A673 (cell line): ENCODE results near the gene PTGFRN. TPM values are rescaled to one million over a fixed set of nuclear protein-coding genes. Genes with fewer than 3 reads are reported as not detected.

Source experiments
- BruUV-seq: library from RNA; stranded (reverse); fragments of 400-500 nt; replicated peaks from 2 replicates; lab custom pipeline; 2021; lab: Mats Ljungman, UMichigan
- CTCF ChIA-PET: fragments of 300-600 bp; sonication (Branson Sonifier 250); formaldehyde crosslinking; loops from one replicate; lab custom pipeline; 2022; ENCODE audit warnings: antibody characterized with exemption; lab: Charles Lee
- POLR2A ChIA-PET: fragments of 300-600 bp; sonication (Branson Sonifier 250); formaldehyde crosslinking; loops from one replicate; lab custom pipeline; 2022; ENCODE audit warnings: antibody characterized with exemption; ENCODE audit not compliant: low non-redundant PET; lab: Charles Lee
- DNase-seq: peaks from one replicate; pipeline ENCODE4 v3.0.0-alpha.2; 2015; ENCODE audit warnings: low spot score
- H3K27ac ChIP-seq: fragments of 200-600 bp; sonication (generic); 2 replicates; pipeline ENCODE4 v1.5.1; 2016; ENCODE audit warnings: mixed run types, low read depth, mild to moderate bottlenecking, mixed read lengths, antibody characterized with exemption, low read length; ENCODE audit not compliant: poor library complexity, severe bottlenecking
- H3K27me3 ChIP-seq: fragments of 200-600 bp; sonication (generic); replicated peaks from 2 replicates; pipeline ENCODE4 v1.6.1; 2017; ENCODE audit warnings: mixed run types, low read depth, mild to moderate bottlenecking, mixed read lengths, antibody characterized with exemption, low read length; ENCODE audit not compliant: insufficient read depth, poor library complexity
- H3K36me3 ChIP-seq: fragments of 200-600 bp; sonication (generic); 2 replicates; pipeline ENCODE4 v1.6.1; 2016; ENCODE audit warnings: mixed run types, mild to moderate bottlenecking, mixed read lengths, antibody characterized with exemption, low read length; ENCODE audit not compliant: insufficient read depth, poor library complexity, severe bottlenecking
- H3K4me1 ChIP-seq: fragments of 200-600 bp; sonication (generic); 2 replicates; pipeline ENCODE4 v1.6.1; 2017; ENCODE audit warnings: mixed run types, mild to moderate bottlenecking, mixed read lengths, antibody characterized with exemption, low read length; ENCODE audit not compliant: insufficient read depth, poor library complexity, severe bottlenecking
- H3K4me3 ChIP-seq: fragments of 200-600 bp; sonication (generic); 2 replicates; pipeline ENCODE4 v1.5.1; 2016; ENCODE audit warnings: low read depth, mixed run types, mild to moderate bottlenecking, mixed read lengths, low read length; ENCODE audit not compliant: poor library complexity, severe bottlenecking
- H3K9me3 ChIP-seq: fragments of 200-600 bp; sonication (generic); 2 replicates; pipeline ENCODE4 v1.6.1; 2016; ENCODE audit warnings: mixed run types, low read depth, mild to moderate bottlenecking, mixed read lengths, antibody characterized with exemption, low read length; ENCODE audit not compliant: poor library complexity, severe bottlenecking
- CTCF ChIP-seq: fragments of 300-800, 200-600 bp; sonication (generic); conservative IDR thresholded peaks from 2 replicates; pipeline ENCODE4 v1.5.1; 2017; ENCODE audit warnings: low read depth, mild to moderate bottlenecking, antibody characterized with exemption, low read length, moderate library complexity, mixed read lengths
- EZH2 ChIP-seq: fragments of 200-600 bp; sonication (generic); IDR thresholded peaks from 2 replicates; pipeline ENCODE4 v1.6.1; 2017; ENCODE audit warnings: borderline replicate concordance, low read depth, mild to moderate bottlenecking, mixed read lengths, antibody characterized with exemption, low read length; ENCODE audit not compliant: poor library complexity, severe bottlenecking
- intact Hi-C: fragments of 100-400 bp; cut with micrococcal nuclease; formaldehyde crosslinking; loops from one replicate; pipeline ENCODE4 v1.10.0; 2022; ENCODE audit not compliant: unreplicated experiment
- total RNA-seq: library from RNA; stranded (reverse); gene quantifications from 2 replicates; pipeline ENCODE4 v1.2.3, GENCODE V29; 2021

Gene PTGFRN
- total RNA-seq, 1 experiment from 2014 or later, result 29.5 TPM

DNA sequence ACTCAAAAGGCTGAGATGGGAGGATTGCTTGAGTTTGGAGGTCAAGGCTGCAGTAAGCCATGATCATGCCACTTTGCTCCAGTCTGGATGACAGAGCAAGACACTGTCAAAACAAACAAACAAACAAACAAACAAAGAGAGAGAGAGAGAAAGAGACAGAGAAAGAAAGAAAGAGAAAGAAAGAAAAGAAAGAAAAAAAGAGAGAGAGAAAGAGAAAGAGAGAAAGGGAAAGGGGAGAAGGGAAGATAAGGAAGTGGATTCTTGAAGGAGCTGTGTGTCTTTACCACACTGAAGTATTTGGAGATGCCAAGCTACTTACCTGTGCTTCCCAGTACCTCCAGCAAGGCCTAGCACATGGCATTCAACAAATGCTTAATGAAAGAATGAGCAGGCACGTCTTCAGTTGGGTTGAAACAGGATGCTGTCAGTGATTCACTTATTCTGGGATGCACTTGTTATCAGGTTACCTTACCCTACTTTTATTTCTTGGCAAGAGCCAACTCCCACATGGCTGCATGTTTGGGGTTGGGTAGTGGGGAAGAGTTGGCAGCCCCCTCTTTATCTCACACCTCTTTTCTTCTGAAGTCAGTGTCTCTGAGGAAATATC is 120.7 kb downstream of the PTGFRN start:
- H3K4me1 ChIP-seq, result no peaks in the 10 kb centered on the region
- TF ChIP-seq EZH2, result no peak
- TF ChIP-seq CTCF, result no peak
- DNase-seq, result no peak
- BruUV-seq, result no TSS peak
- intact Hi-C loops, result no loop called here
- no peaks in the 10 kb centered on the region for H3K9me3 ChIP-seq
- H3K4me3 ChIP-seq, result no peak overlapping the region
- H3K27ac ChIP-seq, result no peak overlapping the region
- ChIA-PET POLR2A (no interaction called here), CTCF (no interaction called here)
- H3K36me3 ChIP-seq, result no peaks in the 10 kb centered on the region
- no peaks in the 10 kb centered on the region for H3K27me3 ChIP-seq

GRCh38 chr1:117032266-117032665 is 122.5 kb downstream of the PTGFRN start:
- no peak for TF ChIP-seq EZH2
- no peak for TF ChIP-seq CTCF

DNA sequence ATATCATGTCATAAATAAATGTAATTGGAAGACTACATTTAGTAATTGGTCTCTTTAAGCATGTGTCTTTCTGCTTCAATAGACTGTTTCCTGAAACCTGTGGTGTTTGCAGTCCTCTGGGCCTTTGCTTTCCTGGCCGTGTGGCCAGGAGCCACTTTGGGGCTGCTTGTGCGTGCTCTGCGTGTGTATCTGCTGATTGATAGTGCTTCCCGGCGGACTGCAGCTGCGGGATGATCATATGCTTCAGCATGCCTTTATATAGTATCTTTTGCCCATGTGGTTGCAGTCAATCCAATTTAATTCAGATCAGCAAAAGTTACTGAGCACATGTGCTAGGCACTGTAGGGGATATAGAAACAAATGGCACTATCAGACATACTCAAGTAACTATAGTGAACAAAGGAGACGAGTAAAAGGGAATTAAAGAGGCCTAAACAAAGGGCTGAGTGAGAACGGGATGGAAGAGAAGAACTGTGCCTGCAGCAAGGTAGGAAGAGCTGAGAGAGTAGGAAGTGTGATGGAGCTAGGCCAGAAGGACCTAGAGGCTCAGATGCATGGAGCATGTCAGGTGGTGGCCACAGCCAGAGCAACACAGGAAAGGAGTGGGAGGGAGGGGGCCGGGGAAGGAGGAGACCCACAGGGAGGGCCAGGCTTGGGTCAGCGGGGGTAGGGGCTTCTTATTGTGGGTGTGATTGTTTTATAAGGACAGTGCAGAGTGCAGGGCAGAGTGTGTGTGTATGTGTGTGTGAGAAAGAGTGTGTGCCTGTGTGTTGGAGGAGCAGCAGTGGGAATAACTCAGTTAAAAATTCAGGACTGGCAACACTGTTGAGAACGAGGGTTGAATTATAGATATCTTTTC is 123.2 kb downstream of the PTGFRN start:
- Histone ChIP-seq H3K4me3 (no peak overlapping the region), H3K27ac (no peak overlapping the region), H3K9me3 (no peaks in the 10 kb centered on the region), H3K27me3 (no peaks in the 10 kb centered on the region), H3K36me3 (no peaks in the 10 kb centered on the region), H3K4me1 (no peaks in the 10 kb centered on the region)
- intact Hi-C loops, result no loop called here
- BruUV-seq, result no TSS peak
- ChIA-PET CTCF (no interaction called here), POLR2A (no interaction called here)
- TF ChIP-seq CTCF, result no peak
- TF ChIP-seq EZH2, result no peak
- DNase-seq, result no peak

More at GRCh38 chr1:117032266-117032665, 122.5 kb downstream of the PTGFRN start:
- ChIA-PET CTCF (no interaction called here), POLR2A (no interaction called here)
- H3K9me3 ChIP-seq, result no peaks in the 10 kb centered on the region
- H3K27me3 ChIP-seq, result no peaks in the 10 kb centered on the region
- no TSS peak for BruUV-seq
- no peaks in the 10 kb centered on the region for H3K4me1 ChIP-seq
- H3K36me3 ChIP-seq, result no peaks in the 10 kb centered on the region
- H3K4me3 ChIP-seq, result no peak overlapping the region
- H3K27ac ChIP-seq, result no peak overlapping the region
- DNase-seq, result no peak
- intact Hi-C loops, result no loop called here
